ENCODE measurements around the gene ZIC2. TPM values are rescaled to one million over a fixed set of nuclear protein-coding genes. Genes with fewer than 3 reads are reported as not detected.

ZIC2 gene
- total RNA-seq, 2 experiments from 2014 or later, result not detected

DNA sequence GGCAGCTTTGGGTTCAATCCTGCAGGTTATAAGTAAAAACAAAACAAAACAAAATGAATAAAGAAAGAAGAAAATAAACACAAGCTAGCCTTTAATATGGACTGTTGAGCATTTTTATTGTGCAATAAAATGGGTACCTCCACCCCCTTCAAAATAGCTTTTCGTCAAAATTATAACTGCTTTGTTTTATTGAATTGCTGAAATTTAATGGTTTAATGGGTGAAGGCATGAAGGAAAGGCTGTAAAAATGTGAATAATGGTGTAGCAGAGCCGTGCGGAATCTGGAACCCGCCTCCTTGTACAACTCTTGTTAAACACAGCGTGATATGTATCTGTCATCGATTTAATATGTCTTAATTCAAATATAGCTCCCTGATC lies 7.8 kb upstream of the ZIC2 start:
- Mint-ChIP-seq H3K4me1 (peaks cover 16% of the 10 kb centered on the region), H3K27me3 (peaks cover 85% of the 10 kb centered on the region), H3K27ac (no peak overlapping the region), H3K4me3 (no peak overlapping the region), H3K9me3 (peaks cover 10% of the 10 kb centered on the region), H3K36me3 (peaks cover 5% of the 10 kb centered on the region)
- POLR2A ChIA-PET, result no interaction called here
- ATAC-seq (ENCODE audit: low read depth) (no peak), DNase-seq (no peak)

DNA sequence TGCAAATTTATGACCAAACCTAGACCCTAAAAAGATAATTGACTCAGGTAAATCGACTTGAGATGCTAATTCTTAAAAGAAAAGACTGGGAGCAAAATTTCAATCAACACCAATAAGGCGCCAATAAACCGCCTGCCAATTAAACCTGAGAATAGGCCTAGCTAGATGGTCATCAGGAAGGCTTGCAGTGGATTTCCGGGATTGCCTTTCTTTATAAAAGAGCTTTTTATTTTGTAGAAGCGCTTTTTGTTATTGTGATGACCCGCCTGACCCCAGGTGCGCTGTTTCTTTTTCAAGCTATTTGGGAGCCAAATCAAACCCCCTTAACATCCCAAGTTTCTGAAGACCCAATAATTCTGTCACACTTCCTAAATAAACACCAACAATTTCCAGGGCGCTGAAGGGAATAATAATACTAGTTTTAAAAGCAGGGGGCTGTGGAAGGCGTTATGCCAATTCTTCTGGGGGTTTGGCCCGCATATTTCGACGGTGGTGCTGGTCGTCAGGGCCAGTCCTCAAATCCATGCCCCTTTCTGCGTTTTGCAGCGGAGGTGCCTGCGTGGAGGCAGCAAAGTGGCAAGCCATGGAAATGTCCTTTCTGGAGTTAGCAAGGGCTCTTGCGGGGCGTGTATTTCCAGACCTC lies 7.2 kb upstream of the ZIC2 start:
- Mint-ChIP-seq H3K27me3 (peaks cover 84% of the 10 kb centered on the region), H3K4me3 (no peak overlapping the region)

DNA sequence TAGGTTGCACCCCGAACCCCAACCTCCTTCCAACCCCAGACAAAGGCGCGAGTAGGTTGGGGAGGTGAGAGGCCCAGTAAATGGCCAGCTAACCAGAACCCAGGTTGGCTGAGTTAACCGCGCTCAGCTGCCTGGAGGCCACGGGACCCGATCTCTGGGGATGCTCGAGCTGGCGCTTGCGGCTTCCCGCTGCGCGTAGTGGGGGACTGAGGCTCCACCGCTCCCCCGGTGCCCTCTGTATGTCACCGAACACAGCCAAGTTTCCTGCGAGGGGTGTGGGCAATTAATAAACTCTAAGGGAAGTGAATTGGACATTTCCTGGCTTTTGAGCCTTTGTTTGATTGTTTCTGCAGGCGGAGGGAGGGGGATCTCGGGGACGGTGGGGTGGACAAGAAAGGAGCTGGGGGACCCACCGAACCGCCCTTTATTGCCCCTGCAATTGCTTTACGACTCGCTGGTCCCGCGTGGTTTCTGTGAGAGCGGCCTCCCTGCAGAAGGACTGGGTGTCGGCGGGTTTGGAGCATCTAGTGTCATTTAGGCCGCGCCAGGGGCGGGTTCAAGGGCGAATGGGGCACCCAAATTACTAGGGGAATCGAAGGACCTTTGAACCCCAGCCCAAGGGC lies 6.5 kb upstream of the ZIC2 start:
- peaks cover 10% of the 10 kb centered on the region for H3K9me3 Mint-ChIP-seq
- H3K27me3 Mint-ChIP-seq, result peaks cover 82% of the 10 kb centered on the region
- H3K4me1 Mint-ChIP-seq, result peaks cover 14% of the 10 kb centered on the region
- no peak overlapping the region for H3K4me3 Mint-ChIP-seq
- DNase-seq, result peak; percentile 38
- POLR2A ChIA-PET, result no interaction called here
- H3K27ac Mint-ChIP-seq, result no peak overlapping the region
- no peak for ATAC-seq (ENCODE audit: low read depth)
- H3K36me3 Mint-ChIP-seq, result peaks cover under 1% of the 10 kb centered on the region

More for the DNA sequence above, 7.2 kb upstream of the ZIC2 start:
- DNase-seq (no peak), ATAC-seq (ENCODE audit: low read depth) (no peak)
- Mint-ChIP-seq H3K27ac (no peak overlapping the region), H3K4me1 (peaks cover 17% of the 10 kb centered on the region), H3K9me3 (peaks cover 10% of the 10 kb centered on the region), H3K36me3 (peaks cover 4% of the 10 kb centered on the region)
- POLR2A ChIA-PET, result no interaction called here

DNA sequence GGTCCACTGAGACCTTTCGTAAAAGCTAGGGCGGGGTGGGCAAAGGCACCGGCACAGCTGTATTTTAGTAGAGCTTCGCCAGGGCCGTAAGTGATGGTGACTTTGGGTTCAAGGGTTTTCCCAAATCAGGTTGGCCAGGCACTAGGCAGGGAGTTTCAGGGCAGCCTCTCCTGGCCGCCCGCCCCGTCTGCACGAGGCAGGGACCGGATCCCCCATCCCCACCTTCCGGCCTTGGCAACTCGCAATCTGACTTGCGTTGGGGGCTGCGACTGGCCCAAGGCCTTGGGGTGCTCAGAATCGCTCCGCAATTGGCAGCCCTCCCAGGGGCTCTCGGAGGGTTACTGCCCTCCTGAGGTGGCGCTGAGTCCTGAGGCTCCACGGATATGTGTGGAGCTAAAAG lies 6.0 kb upstream of the ZIC2 start:
- H3K4me3 Mint-ChIP-seq, result no peak overlapping the region
- ATAC-seq (ENCODE audit: low read depth), result no peak
- DNase-seq, result no peak
- no peak overlapping the region for H3K27ac Mint-ChIP-seq
- POLR2A ChIA-PET, result no interaction called here
- H3K27me3 Mint-ChIP-seq, result peaks cover 81% of the 10 kb centered on the region
- H3K4me1 Mint-ChIP-seq, result peaks cover 13% of the 10 kb centered on the region
- no peaks in the 10 kb centered on the region for H3K36me3 Mint-ChIP-seq
- peaks cover 10% of the 10 kb centered on the region for H3K9me3 Mint-ChIP-seq

DNA sequence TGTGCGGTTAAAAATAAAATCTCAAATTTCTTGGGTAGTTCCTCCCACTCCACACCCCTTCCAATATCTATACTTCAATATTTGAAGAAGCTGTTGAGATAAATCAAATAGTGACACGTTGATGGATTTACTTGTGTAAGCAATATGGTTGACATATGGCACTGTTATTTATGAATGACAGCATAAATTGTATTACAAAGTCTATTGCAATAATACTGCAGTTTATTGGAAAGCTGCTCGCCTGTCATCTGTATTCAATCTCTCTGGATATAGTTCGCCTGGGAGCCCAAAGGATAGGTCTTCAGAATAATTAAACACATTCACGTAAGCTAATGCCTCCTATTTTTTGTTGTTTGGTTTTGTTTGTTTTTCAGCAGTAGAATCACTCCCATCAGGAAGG lies 5.0 kb upstream of the ZIC2 start:
- no peak overlapping the region for H3K27ac Mint-ChIP-seq
- peaks cover 12% of the 10 kb centered on the region for H3K4me1 Mint-ChIP-seq
- peaks cover 79% of the 10 kb centered on the region for H3K27me3 Mint-ChIP-seq
- H3K4me3 Mint-ChIP-seq, result no peak overlapping the region
- peaks cover 10% of the 10 kb centered on the region for H3K9me3 Mint-ChIP-seq
- H3K36me3 Mint-ChIP-seq, result no peaks in the 10 kb centered on the region
- ATAC-seq (ENCODE audit: low read depth) (no peak), DNase-seq (no peak)
- POLR2A ChIA-PET, result no interaction called here

DNA sequence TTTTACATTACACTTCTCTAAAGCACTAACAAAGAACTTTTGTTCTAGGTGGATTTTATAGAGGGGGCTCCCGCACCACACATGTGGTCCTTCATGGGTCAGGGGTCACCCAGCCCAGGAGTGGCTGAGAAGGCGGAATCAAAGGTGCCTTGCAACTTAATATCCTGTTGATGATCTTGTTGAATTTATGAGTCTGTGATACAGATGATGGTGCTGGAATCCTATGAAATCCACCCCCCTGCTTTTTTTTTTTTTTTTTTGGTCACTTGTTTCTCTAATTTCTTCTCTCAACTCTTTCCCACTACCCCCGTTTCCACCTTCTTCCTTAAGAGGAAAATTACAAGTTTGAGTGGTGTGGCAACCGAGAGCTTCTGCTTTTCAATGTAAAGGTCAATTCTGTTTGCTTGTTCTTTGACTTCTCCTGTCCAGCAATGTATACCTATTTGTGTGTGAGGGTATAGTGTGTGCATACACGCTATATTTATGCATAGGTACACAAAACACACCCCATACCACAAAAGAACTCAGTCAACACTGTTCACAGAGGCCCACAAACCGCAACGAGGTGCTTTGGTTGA lies 4.2 kb upstream of the ZIC2 start:
- Mint-ChIP-seq H3K36me3 (no peaks in the 10 kb centered on the region), H3K27ac (no peak overlapping the region), H3K9me3 (peaks cover 6% of the 10 kb centered on the region), H3K27me3 (peaks cover 71% of the 10 kb centered on the region), H3K4me1 (peaks cover 7% of the 10 kb centered on the region), H3K4me3 (no peak overlapping the region)
- DNase-seq, result no peak
- POLR2A ChIA-PET, result no interaction called here
- ATAC-seq (ENCODE audit: low read depth), result no peak

DNA sequence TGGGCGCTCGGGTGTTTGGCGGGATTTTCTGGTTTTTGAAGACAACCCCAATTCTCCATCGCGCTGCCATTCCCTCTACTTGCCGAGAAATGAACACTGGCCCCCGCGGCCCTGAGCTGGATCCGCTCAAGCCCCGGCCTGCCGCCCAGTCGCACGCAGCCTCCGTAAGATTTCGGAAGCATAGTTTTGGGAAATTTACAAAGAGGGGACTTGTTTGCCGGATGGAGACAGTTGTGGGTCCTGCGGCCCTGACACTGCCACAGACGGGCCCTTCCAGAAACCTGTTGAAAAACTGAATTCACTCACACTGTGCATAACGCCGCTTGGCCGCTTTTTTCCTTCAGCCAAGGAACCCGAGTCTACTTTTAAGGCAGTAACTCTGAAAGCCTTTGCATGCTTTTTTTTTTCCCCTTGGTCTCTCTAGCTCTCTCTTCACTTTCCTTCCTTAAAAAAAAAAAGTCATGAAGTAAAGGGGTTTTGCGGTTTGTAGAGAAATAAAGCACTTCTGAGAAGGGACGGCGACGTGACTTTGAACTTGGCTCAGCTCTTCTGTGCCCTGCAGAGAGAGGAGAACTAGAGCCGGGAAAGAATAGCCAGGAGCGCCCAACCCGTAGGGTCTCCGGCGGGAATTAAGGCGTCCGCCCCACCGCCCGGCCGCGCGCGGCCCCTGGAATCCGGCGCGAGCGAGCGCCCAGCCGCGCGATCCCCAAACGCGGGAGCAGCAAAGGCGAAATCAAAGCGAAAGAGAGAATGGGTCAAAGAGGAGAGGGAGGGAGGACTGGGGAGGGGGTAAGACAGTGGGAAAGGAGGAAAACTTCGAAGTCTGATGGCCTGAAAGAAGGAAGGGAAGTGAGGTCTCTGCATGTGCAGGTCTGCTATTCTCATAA lies 3.4 kb upstream of the ZIC2 start:
- Mint-ChIP-seq H3K4me3 (peak overlapping the region; percentile 37), H3K27me3 (peaks cover 70% of the 10 kb centered on the region), H3K27ac (no peak overlapping the region), H3K4me1 (peaks cover 8% of the 10 kb centered on the region), H3K36me3 (no peaks in the 10 kb centered on the region), H3K9me3 (peaks cover 6% of the 10 kb centered on the region)
- POLR2A ChIA-PET, result no interaction called here
- no peak for ATAC-seq (ENCODE audit: low read depth)
- DNase-seq, result no peak

DNA sequence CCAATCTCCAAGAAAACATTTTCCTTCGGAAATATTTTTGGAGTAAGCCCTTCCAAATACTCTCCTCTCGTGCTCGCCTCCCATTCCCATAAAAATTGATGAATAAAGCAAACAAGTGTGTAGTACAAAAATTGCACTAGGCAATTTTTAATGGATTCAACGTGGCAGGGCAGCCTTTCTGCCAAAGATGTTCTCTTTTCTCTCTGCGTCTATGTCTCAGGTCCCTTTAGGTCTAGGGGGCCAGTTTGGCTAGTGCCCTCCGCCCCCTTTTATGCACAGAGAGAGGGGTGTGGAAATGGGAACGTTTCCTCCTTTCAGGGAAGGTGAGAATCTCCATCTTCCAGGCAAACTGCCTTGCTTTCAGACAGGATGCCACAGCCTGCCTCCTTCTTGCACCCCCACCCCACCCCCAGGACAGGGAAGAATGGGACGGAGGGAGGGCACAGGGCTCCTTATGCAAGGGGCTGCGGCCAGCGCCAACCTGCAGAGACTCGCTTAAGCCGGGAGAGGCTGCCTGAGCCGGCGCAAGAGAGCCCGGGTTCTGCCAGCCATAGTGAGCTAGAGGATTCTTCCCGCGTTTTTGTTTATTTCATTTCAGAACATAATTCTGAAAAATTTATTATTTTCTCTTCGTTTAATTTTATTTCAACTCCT lies 2.7 kb upstream of the ZIC2 start:
- Mint-ChIP-seq H3K4me1 (peaks cover 12% of the 10 kb centered on the region), H3K36me3 (no peaks in the 10 kb centered on the region), H3K27ac (peak overlapping the region; percentile 16), H3K9me3 (peaks cover 6% of the 10 kb centered on the region), H3K4me3 (peak overlapping the region; percentile 37), H3K27me3 (peaks cover 70% of the 10 kb centered on the region)
- POLR2A ChIA-PET, result no interaction called here
- DNase-seq (peak; percentile 36), ATAC-seq (ENCODE audit: low read depth) (no peak)

DNA sequence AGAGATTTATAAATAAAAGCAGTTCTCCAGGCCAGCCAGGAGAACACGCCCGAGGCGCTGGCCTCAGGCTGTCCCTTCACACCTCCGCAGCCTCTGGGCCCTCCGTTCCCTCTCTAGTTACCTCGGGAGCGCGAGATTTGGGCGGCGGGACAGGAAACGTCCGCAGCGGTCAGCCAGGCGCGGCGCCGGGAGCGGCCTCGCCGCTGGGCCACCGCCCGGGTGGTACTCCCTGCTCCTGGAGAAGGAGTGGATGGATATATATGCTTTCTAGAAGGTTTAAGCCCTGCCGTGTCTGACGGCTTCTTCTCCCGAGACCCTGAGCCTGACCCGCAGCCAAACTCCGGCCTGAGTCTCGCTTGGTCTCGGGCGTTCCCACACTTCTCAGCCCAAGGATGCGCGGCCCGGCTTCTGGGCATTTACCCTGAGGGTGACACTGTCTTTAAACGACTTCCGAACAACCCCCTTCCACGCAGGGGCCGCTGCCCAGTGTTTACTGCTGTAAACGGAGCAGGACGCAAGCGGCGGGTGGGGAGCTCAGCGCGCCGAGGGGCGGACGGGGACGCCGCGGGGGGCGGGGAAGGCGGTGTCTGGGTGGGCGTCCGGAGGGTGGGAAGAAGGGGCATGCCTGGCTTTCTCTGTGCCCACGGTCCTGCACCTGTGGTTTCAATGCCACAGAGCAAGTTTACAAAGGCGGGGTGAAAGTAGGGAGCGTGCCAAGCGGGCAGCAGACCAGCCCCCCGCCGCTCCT lies 2.0 kb upstream of the ZIC2 start:
- Mint-ChIP-seq H3K27me3 (peaks cover 70% of the 10 kb centered on the region), H3K4me1 (peaks cover 16% of the 10 kb centered on the region), H3K9me3 (peaks cover 4% of the 10 kb centered on the region), H3K27ac (no peak overlapping the region), H3K4me3 (no peak overlapping the region), H3K36me3 (no peaks in the 10 kb centered on the region)
- ATAC-seq (ENCODE audit: low read depth), result no peak
- POLR2A ChIA-PET, result no interaction called here
- peak; percentile 40 for DNase-seq

DNA sequence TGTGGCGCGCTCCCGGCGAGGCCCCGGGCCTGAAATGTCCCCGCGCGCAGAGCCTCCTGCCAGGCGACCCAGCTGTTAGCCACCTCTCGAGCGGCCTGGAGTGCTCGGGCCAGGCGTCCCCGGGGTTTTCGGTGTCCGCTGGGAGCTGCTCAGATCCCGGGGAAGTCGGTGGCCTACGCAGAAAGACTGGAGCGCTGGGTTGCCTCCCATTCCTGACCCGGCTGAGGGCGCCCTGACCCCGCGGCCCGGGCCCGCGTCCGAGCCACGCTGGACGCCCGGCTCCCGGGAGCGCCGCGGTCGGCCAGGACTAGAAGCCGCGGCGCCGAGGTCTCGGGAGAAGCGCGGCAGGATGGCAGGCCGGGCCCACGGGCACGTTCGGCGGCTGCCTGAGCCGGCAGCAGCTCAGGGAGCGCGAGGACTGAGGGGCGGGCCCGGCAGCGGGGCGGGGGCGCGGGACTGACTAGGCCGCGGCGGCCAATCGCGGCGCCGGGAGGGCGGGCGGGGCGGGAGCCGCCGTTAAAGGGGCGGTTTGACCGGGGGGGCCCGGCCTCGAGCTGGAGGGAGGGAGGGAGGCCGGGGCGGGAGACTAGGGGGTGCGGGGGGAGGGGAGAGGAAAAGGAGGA lies 1.3 kb upstream of the ZIC2 start:
- no peaks in the 10 kb centered on the region for H3K36me3 Mint-ChIP-seq
- POLR2A ChIA-PET, result no interaction called here
- ATAC-seq (ENCODE audit: low read depth) (peak; percentile 60), DNase-seq (peak; percentile 71)
- H3K4me3 Mint-ChIP-seq, result no peak overlapping the region
- H3K9me3 Mint-ChIP-seq, result peaks cover 4% of the 10 kb centered on the region
- H3K4me1 Mint-ChIP-seq, result peaks cover 16% of the 10 kb centered on the region
- no peak overlapping the region for H3K27ac Mint-ChIP-seq
- peaks cover 66% of the 10 kb centered on the region for H3K27me3 Mint-ChIP-seq

DNA sequence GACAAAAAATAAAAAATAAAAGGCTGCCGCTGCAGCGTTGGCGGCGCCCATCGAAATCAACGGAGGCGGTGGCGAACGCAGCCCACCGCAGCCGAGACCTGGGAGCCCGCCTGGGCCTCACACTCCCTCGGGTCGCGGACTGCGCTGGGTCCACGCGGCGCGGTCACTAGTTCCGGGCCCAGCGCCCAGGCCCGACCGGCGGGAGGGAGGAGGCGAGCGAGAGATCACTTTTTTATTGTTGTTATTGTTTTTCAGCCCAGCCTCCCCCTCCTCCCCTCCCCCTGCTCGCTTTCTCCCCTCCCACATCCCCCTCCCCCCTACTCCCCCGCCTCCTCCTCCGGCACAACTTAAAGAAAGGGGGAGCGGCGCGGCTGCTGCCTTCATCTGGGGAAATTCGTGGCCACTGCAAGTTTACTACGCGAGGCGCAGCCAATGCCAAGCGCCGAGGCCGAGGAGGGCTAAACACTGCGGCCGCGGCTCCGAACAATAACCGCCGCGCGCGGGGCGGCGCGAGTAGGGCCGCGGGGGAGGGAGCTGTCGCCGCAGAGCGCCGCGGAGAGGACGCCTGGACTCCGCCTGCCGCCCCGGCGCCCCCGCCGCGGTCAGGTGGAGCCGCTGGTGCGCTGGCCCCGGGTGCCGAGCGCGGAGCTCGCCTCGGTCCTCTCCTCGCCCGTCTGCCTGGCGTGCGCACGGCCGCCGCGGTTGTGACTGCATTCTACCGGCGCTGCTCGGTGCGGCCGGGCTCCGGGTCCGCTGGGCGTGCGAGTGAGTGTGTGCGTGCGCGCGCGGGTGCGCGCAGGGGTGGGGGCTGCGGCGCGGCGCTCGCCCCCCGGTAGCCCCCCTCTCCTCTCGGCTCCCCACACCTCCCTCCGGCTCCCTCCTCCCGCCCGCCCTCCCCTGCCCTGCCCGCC lies 505 bp upstream of the ZIC2 start:
- Mint-ChIP-seq H3K9me3 (peaks cover 2% of the 10 kb centered on the region), H3K4me3 (peak overlapping the region; percentile 52), H3K27ac (no peak overlapping the region), H3K4me1 (peaks cover 19% of the 10 kb centered on the region), H3K27me3 (peaks cover 66% of the 10 kb centered on the region), H3K36me3 (no peaks in the 10 kb centered on the region)
- peak; percentile 26 for ATAC-seq (ENCODE audit: low read depth)
- peak; percentile 57 for DNase-seq
- POLR2A ChIA-PET, result no interaction called here
